Dendritic cell treated with granulocyte-macrophage colony-stimulating factor and Interleukin-4, amounts not matched to agents 40 ng/mL and 50 ng/mL, for 4 days (primary cell): ENCODE results near the gene SVIP.

Experiments used
- H3K27ac Mint-ChIP-seq: one replicate; pipeline ENCODE4 v1.8.0; 2022; ENCODE audit warnings: mild to moderate bottlenecking, mixed read lengths
- H3K27me3 Mint-ChIP-seq: one replicate; pipeline ENCODE4 v1.8.0; 2022; ENCODE audit warnings: mild to moderate bottlenecking, mixed read lengths
- H3K36me3 Mint-ChIP-seq: one replicate; pipeline ENCODE4 v1.8.0; 2022; ENCODE audit warnings: low read depth, mixed read lengths
- H3K4me1 Mint-ChIP-seq: one replicate; pipeline ENCODE4 v1.8.0; 2022; ENCODE audit warnings: low read depth, mixed read lengths
- H3K4me3 Mint-ChIP-seq: one replicate; pipeline ENCODE4 v1.8.0; 2022; ENCODE audit warnings: mild to moderate bottlenecking, moderate library complexity, mixed read lengths
- H3K9me3 Mint-ChIP-seq: one replicate; pipeline ENCODE4 v1.8.0; 2022; ENCODE audit warnings: mixed read lengths
- intact Hi-C: fragments of 100-400 bp; cut with micrococcal nuclease; formaldehyde crosslinking; loops from one replicate; pipeline ENCODE4 v1.15.0; 2022

Gene SVIP

DNA sequence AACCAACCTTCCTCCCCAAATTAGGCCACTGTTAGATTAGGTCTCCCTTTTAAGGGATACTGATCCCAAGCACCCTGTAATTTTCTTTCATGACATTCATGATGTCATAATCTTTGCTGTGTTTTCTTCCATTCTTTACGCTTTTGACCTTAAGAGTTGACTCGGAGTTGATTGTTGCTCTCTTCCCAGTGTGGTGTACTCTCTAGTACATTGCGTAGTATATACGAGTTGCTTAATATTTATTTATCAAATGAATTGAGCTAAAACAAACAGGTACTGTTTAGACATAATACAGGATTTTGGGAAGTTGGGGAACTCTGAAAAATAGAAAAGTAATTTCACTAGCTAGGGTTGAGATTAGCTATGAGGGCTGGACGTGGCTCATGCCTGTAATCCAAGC is 49.8 kb downstream of the SVIP start:
- intact Hi-C loops = no loop called here
- Mint-ChIP-seq H3K4me1 (peaks cover 10% of the 10 kb centered on the region), H3K27ac (no peak overlapping the region)

GRCh38 chr11:22778642-22779041 is 51.0 kb downstream of the SVIP start:
- Mint-ChIP-seq H3K4me3 (no peak overlapping the region), H3K4me1 (peaks cover 10% of the 10 kb centered on the region), H3K36me3 (no peaks in the 10 kb centered on the region), H3K27me3 (no peaks in the 10 kb centered on the region), H3K9me3 (no peaks in the 10 kb centered on the region), H3K27ac (no peak overlapping the region)
- intact Hi-C loops = no loop called here

More for the DNA sequence above, 49.8 kb downstream of the SVIP start:
- Mint-ChIP-seq H3K36me3 (no peaks in the 10 kb centered on the region), H3K27me3 (no peaks in the 10 kb centered on the region), H3K9me3 (no peaks in the 10 kb centered on the region), H3K4me3 (no peak overlapping the region)

DNA sequence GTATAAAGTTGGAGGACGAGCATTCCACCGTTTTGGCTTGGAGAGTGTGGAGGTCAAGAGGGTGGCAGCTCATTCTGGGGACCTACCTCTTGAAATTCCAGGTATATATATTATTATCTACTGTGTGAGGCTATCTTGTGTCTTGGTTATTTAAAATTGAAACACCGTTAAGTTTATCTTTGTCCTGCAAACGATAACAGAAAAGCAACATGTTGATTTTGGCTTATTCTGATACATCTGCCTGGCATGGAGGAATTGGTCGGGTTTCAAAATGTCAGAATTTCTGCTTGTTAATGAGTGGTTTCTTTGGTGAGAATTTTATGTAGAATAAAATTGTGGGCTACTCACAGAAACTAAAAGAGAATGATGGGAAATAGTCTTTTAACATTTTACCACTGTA is 54.4 kb downstream of the SVIP start:
- intact Hi-C loops = no loop called here
- Mint-ChIP-seq H3K27me3 (no peaks in the 10 kb centered on the region), H3K4me1 (peaks cover 6% of the 10 kb centered on the region), H3K27ac (no peak overlapping the region), H3K4me3 (no peak overlapping the region), H3K9me3 (no peaks in the 10 kb centered on the region), H3K36me3 (no peaks in the 10 kb centered on the region)

- Mint-ChIP-seq H3K27me3 (no peaks in the 10 kb centered on the region), H3K9me3 (no peaks in the 10 kb centered on the region), H3K27ac (no peak overlapping the region), H3K36me3 (no peaks in the 10 kb centered on the region), H3K4me1 (peaks cover 6% of the 10 kb centered on the region), H3K4me3 (no peak overlapping the region)
- intact Hi-C loops = no loop called here
Observed at GRCh38 chr11:22774716-22775115, 54.9 kb downstream of the SVIP start.

DNA sequence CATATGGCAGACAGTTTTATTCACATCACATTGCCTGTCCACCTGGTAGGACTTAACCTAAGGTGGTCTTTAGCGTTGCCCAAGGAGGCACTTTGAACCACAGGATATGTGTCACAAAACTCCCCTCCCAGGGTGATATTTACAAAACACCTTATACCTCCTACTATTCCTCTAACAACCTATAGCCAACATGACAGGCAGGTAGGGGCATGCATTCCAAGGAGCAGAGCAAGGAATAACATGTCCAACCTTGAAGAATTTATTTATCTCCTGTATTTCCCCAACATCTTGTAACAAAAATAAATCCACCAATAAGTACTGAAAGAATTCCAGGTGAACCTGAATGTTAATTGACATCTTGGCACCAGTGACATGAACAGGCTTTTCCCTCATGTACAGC is 60.5 kb downstream of the SVIP start:
- no peaks in the 10 kb centered on the region for H3K27me3 Mint-ChIP-seq
- intact Hi-C loops = no loop called here
- no peaks in the 10 kb centered on the region for H3K4me1 Mint-ChIP-seq
- H3K9me3 Mint-ChIP-seq = no peaks in the 10 kb centered on the region
- H3K4me3 Mint-ChIP-seq = no peak overlapping the region
- no peaks in the 10 kb centered on the region for H3K36me3 Mint-ChIP-seq
- no peak overlapping the region for H3K27ac Mint-ChIP-seq
